Stimulated activated naive CD8-positive, alpha-beta T cell treated with anti-CD3 and anti-CD28 coated beads, Interleukin-15, amount 100 ng/mL, for 72 hours (primary cell): Measurements from ENCODE around the gene RAP2A.
A peak's percentile ranks its signal among the peaks of the same experiment; 100 is the strongest.

ENCODE experiments used
- ATAC-seq: fragments of 150-1000 bp; cut with Tn5 transposase; 2 replicates; pipeline ENCODE4 v1.10.0; 2021; ENCODE audit warnings: mild to moderate bottlenecking, moderate library complexity
- DNase-seq, 2 donors: peaks; one replicate each; pipeline ENCODE4 v3.0.0; 2021 to 2022
- H3K27ac Mint-ChIP-seq, 2 donors: one replicate each; pipeline ENCODE4 v1.8.0; 2022; ENCODE audit warnings: mild to moderate bottlenecking in 2 of 2, mixed read lengths in 2 of 2, moderate library complexity in 2 of 2
- H3K27me3 Mint-ChIP-seq: one replicate; pipeline ENCODE4 v1.8.0; 2022; ENCODE audit warnings: mixed read lengths
- H3K4me1 Mint-ChIP-seq: one replicate; pipeline ENCODE4 v1.8.0; 2022; ENCODE audit warnings: mild to moderate bottlenecking, mixed read lengths
- H3K4me3 Mint-ChIP-seq, 2 donors: one replicate each; pipeline ENCODE4 v1.8.0; 2022; ENCODE audit warnings: mild to moderate bottlenecking in 2 of 2, mixed read lengths in 2 of 2, moderate library complexity in 1 of 2
- H3K9me3 Mint-ChIP-seq, 2 donors: one replicate each; pipeline ENCODE4 v1.8.0; 2022; ENCODE audit warnings: mixed read lengths in 2 of 2

RAP2A gene

DNA sequence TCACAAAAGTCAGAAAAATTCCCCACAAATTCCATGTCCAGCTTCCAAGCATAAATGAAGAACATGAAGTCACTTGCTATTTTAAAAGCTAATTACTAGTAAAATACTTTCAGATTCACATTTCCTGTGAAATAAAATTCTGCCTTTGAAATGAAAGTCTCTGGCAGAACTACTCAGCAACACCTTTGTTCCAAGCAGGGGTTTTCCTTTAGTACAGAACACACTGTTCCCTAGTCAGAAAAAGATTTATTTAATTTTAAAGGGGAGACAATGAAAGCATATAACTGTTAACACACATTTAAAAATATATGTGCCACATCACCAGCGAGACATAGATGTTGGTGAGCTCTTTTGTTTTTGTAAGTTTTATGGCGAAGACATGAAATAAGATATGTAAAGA, 26.4 kb upstream of the RAP2A start:
- H3K4me3 Mint-ChIP-seq, result no peak overlapping the region
- peaks cover 0 to under 1% of the 10 kb centered on the region in 2 donors for H3K9me3 Mint-ChIP-seq
- DNase-seq (no peak), ATAC-seq (no peak)
- H3K27ac Mint-ChIP-seq, result no peak overlapping the region
- H3K27me3 Mint-ChIP-seq, result peaks cover 8% of the 10 kb centered on the region
- H3K4me1 Mint-ChIP-seq, result no peaks in the 10 kb centered on the region

DNA sequence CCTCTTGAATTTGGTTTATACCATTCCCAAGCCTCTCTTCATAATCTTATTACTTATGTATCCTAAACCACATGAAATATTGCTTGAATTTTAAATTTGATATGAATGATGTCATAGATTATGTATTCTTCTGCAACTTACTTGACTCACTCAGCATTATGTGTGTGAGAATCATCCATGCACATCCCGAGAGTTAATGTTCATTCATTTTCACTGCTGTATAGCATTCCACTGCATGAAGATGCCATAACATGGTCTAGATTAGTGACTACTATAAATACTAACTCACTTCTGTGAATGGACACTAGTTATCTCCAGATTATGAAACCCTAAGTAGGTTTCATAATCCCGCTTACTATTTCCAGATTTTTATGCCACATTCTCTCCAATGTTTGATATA, 25.0 kb upstream of the RAP2A start:
- Mint-ChIP-seq H3K4me1 (no peaks in the 10 kb centered on the region), H3K27me3 (peaks cover 8% of the 10 kb centered on the region), H3K27ac (no peak overlapping the region), H3K4me3 (no peak overlapping the region), H3K9me3 (no peaks in the 10 kb centered on the region)
- no peak for DNase-seq
- ATAC-seq, result no peak

DNA sequence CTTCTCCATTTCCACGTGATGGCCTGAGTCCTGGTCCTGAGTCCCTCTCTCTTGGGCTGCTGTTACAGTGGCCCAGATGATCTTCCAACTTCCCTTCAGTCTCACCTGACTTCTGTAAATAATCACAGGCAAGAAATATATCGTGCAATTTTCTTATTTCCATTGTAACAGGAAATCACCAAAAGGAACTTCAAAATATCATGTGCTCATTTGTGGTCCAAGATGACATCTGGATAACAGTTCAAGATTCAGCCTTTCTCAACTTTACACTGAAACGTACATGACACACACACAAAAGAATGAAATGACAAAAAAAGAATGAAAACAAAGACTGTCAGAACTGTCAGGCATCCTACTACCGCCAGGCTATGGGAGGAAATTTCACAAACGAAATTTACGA, 22.0 kb upstream of the RAP2A start:
- Mint-ChIP-seq H3K9me3 (no peaks in the 10 kb centered on the region), H3K27ac (no peak overlapping the region), H3K4me1 (no peaks in the 10 kb centered on the region), H3K27me3 (no peaks in the 10 kb centered on the region), H3K4me3 (no peak overlapping the region)
- ATAC-seq, result no peak
- no peak for DNase-seq

DNA sequence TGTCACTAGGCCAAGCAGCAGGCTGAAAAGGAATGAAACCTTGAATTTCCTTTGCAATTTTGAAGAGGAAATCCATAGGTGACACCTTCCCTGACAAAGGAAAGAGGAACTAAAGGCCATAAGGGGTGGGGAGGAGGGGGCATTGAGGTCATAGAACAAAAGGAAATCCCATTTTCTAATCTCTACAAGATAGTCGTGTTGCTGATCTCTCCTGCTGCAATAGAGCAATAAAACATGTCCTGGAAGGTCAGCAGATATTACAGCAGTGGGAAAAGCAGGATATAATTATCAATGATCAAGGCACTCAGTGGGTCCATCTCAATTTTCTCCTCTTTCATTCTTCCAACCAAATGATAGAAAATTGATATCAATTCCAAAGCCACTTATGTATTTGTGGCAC, 20.3 kb upstream of the RAP2A start:
- DNase-seq (no peak), ATAC-seq (no peak)
- Mint-ChIP-seq H3K27me3 (no peaks in the 10 kb centered on the region), H3K4me1 (no peaks in the 10 kb centered on the region), H3K4me3 (no peak overlapping the region), H3K9me3 (no peaks in the 10 kb centered on the region), H3K27ac (no peak overlapping the region)

DNA sequence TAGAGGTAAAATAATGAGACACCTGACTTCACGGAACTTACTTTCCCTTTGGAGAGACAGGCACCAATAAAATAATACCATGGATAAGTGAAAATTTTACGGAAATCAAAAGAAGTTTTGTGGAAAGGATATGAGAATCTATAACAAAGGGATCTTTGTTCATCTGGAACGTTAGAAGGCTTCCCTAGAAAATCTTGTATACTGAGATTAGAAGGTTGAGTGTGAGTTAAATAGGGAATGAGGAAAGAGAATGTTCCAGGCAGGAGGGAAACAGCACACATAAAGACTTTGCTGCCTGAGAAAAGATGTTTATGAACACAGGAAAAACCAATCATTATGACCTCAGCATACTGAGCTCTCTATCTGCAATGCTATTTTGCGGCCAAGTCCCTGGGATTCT, 19.6 kb upstream of the RAP2A start:
- no peak for DNase-seq
- Mint-ChIP-seq H3K4me3 (no peak overlapping the region), H3K4me1 (no peaks in the 10 kb centered on the region), H3K27ac (no peak overlapping the region), H3K9me3 (no peaks in the 10 kb centered on the region), H3K27me3 (no peaks in the 10 kb centered on the region)
- no peak for ATAC-seq

DNA sequence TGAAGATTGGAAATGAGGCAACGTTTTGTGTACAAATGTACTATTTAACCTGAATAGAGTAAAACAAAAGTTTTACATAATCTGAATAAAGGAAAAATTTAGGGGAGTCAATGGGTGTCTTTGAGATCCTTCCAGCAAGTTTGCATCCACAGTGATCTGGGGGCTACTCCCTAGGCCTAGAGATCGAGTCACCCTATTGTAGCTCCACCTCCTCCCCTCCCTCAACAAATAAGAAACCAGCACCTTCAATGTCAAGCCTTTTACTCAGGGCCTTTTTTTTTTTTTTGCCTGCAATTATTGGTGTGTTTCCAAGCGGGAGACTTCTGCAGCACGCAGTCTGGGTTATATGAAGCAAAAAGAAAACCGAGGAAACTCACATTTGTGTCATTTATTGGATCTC, 16.3 kb upstream of the RAP2A start:
- Mint-ChIP-seq H3K9me3 (no peaks in the 10 kb centered on the region), H3K27me3 (no peaks in the 10 kb centered on the region), H3K27ac (no peak overlapping the region), H3K4me1 (no peaks in the 10 kb centered on the region), H3K4me3 (no peak overlapping the region)
- no peak for DNase-seq
- ATAC-seq, result no peak

DNA sequence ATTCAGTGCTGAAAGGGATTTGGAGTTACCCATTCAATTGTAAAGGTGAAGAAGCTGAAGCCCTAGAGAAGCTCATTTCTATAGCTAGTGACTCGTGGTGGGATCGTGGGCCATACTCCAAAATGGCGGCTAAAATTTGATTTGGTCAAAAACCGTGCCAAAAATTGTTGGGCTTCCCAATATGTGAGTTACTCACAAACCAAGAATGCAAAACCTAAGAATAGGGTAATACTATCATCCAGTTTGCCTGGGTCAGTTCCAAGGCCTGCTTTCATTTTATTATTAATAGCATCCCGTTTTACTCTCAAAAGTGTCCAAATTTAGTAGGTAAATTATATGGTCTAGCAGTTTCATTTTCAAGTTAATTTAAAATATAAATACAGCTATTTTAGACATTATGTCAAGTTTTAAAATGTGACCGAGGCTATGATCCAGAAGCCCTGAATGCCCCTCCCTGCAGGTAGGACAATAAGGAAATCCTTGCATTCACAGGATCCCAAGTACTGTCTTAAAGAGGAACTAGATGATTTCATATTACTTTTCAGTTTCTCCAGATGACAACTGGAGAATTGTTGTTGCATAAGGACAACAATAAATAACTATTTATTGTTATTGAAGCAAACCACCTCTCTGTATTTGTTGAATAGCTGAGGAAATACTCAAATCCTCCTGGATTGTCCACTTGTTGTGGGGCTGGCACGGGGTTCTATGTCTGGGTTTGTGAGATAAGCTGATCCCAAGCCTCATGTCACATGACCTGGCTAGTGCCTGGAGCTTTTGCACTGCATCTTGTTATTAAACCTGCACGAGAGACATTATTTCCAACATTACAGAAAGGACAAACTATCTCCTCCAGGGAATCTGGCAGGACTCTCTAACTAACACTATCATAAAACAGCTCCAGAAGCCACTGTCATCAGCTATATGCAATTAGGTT, 11.6 kb upstream of the RAP2A start:
- no peak for DNase-seq
- no peak for ATAC-seq
- no peaks in the 10 kb centered on the region for H3K9me3 Mint-ChIP-seq
- no peaks in the 10 kb centered on the region for H3K4me1 Mint-ChIP-seq
- no peak overlapping the region for H3K4me3 Mint-ChIP-seq
- no peak overlapping the region for H3K27ac Mint-ChIP-seq
- peaks cover 7% of the 10 kb centered on the region for H3K27me3 Mint-ChIP-seq

DNA sequence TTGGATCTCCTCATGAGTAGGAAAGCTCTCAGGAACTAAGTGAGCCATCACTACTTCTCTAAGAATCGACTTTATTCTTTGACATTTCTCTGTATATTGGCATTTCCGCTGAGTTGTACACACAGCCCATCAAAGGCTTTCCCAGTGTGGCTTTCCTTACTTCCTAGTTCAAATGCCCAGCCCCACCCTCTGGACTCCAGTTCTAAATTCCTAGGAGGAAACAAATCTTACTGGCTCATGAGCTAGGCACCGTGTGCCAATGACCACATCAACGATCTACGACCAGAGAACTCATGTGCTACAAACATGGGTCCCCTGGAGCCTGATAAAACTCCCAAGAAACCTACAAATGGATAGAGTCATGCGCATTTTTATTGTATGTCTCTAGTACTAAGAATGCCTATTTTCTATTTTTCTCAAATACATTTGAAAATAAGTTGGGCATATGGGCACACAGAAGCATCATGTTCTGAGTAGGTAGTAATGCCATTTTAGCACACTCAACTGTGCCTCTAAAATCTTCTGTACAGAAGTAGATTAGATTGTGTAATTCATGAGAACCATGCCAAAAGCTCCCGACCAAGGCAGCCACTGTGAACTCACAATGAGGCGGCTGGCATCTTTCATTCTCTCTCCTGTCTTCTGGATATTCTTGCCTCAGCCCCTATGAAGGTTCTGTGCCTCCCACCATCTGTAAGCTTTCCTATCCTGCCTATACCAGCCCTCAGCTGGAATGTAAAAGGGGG, 10.5 kb upstream of the RAP2A start:
- no peak for ATAC-seq
- Mint-ChIP-seq H3K4me3 (no peak overlapping the region), H3K27me3 (peaks cover 7% of the 10 kb centered on the region), H3K9me3 (no peaks in the 10 kb centered on the region), H3K27ac (no peak overlapping the region), H3K4me1 (no peaks in the 10 kb centered on the region)
- DNase-seq, result no peak

DNA sequence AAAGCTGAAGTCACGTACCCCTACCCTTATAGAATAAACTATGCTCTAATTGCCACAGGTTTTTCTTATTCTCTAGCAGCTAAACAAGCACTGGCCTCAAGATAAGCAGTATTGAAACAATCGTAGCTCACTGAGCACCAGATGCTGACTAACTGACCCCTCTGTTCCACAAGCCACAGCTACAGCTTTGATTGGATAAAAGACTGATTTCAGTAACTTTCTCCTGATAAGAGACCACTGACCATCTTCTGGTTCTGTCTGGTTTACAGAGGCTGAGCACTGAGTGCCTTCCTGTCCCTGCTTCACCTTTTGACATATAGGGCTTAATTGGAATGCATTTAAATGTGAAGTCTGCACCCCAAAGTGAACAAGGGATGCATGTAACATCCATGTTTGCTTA, 8.4 kb upstream of the RAP2A start:
- peaks cover 7% of the 10 kb centered on the region for H3K27me3 Mint-ChIP-seq
- H3K4me3 Mint-ChIP-seq, result no peak overlapping the region
- H3K27ac Mint-ChIP-seq, result no peak overlapping the region
- no peak for DNase-seq
- ATAC-seq, result no peak
- no peaks in the 10 kb centered on the region for H3K4me1 Mint-ChIP-seq
- no peaks in the 10 kb centered on the region for H3K9me3 Mint-ChIP-seq

DNA sequence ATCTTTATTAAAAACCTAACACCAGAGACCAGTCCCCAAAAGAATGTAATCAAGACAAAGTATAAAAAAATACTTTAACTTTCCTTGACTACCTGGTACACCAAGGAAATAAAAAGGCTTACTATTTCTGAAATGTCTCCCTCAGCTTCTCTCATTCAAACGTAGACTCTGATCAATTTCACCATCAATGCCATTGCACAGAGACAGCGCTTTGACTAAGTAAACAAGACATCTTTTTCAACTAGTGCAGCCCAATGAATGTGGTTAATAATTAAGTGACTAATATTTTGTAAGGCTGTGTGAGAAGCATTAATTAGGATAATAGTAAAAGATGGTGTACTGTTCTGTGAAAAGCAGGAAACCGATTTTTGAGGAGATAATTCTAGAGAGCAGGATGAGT, 7.3 kb upstream of the RAP2A start:
- DNase-seq (no peak), ATAC-seq (no peak)
- Mint-ChIP-seq H3K9me3 (no peaks in the 10 kb centered on the region), H3K27ac (no peak overlapping the region), H3K4me3 (no peak overlapping the region), H3K27me3 (peaks cover 7% of the 10 kb centered on the region), H3K4me1 (peaks cover 8% of the 10 kb centered on the region)

DNA sequence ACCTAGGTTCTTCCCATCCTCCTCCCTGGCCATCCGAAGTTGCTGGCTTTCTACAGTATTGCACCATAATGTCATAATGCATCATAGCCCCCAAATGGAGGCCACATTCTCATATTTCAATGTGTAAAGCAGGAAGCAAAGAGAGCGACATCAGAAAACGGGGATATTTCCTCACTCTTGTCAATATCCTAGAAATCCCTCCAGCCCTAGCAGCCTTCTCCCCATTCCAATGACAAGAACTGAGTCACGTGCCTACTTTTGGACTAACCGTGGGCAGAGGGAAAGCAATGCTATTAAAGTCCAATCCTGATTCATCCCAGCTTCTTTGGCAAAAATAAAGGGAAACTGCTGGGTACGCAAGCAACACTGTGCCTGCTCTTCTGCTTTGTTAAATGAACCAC, 4.3 kb upstream of the RAP2A start:
- no peak overlapping the region for H3K27ac Mint-ChIP-seq
- H3K9me3 Mint-ChIP-seq, result no peaks in the 10 kb centered on the region
- H3K4me1 Mint-ChIP-seq, result peaks cover 13% of the 10 kb centered on the region
- no peaks in the 10 kb centered on the region for H3K27me3 Mint-ChIP-seq
- DNase-seq (no peak), ATAC-seq (no peak)
- H3K4me3 Mint-ChIP-seq, result no peak overlapping the region

DNA sequence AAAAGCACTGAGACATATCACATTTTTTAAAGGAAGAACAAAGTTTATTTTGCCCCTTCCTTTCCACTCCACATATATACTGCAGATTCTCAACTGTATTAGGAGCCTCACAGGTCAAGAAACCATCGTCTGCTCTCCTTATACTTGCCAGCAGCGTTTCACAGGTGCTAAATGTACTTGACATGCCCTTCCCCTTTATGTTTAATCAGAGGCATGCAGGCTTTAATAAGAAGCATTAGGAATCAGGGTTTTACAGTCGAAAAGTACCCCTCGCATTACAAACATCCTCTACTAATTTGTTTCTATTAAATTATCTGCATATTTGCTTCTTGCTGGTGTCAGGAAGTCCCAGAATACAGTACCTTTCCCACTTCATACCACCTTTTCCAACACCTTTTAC, 3.7 kb upstream of the RAP2A start:
- H3K9me3 Mint-ChIP-seq, result no peaks in the 10 kb centered on the region
- H3K4me1 Mint-ChIP-seq, result peaks cover 13% of the 10 kb centered on the region
- no peak overlapping the region for H3K27ac Mint-ChIP-seq
- no peaks in the 10 kb centered on the region for H3K27me3 Mint-ChIP-seq
- no peak for DNase-seq
- no peak for ATAC-seq
- no peak overlapping the region for H3K4me3 Mint-ChIP-seq

DNA sequence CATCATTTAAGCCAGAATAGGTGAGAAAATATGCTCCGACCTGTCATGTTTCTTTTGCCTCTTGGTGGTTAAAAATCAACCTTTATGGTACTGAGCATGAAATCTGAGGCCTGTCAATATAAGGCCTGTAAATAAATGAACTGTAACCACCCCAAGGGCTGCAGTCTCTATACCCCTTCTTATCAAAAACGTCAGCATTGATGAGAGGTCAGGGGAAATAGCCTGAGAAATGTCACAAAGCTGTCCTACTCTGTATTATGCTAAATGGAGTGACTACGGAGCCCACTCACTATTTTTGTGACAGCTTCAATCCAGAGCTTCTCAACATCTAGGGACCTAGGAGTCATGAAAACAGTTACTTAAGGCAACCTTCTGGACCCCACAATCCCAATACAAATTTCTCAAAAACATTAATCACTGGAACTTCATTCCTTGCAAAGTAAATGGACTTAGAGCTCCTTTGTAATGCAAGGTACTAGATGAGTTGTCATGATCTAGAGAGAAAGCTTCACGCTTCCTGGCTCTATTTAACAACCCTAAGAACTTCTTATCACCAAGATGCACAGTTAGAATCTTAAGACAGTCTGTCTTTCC, 2.7 kb upstream of the RAP2A start:
- ATAC-seq, result no peak
- Mint-ChIP-seq H3K4me1 (peaks cover 21% of the 10 kb centered on the region), H3K27me3 (no peaks in the 10 kb centered on the region), H3K9me3 (no peaks in the 10 kb centered on the region), H3K4me3 (peak overlapping the region; percentile 97 to 100), H3K27ac (no peak overlapping the region)
- no peak for DNase-seq

DNA sequence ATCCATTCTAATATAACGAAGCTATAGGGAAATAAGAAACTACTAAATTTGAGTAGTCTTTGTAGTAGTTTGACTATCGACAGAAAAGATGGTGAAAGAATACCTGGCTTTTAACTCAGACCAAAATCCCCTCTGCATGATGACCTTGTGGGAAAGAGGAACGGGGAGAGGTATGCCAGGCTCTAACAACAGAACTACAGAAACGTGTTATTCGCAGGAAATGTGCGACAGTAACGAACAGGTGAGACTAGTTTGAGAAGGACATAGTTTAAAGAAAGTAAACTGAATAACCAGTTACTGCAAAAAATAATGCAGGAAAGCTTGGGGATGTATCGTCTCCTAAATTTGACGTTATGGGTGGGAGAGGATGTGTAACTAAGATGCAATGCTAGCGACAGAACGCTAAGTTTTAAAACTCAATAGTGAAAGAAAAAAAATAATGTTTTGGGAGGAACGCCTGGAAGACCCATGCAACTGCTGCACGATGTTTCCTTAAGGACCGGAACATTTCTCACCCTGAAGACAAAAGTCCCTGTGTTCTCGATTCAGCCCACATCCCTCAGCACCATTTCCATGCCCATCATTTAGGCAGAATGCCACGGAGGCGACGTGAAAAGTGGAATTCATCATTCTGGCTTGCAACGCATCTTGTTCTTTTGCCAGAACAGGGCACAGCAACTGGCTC, 1.6 kb upstream of the RAP2A start:
- ATAC-seq (no peak), DNase-seq (no peak)
- Mint-ChIP-seq H3K27me3 (no peaks in the 10 kb centered on the region), H3K27ac (peak overlapping the region; percentile 84 to 93), H3K4me3 (peak overlapping the region; percentile 97 to 100), H3K4me1 (peaks cover 27% of the 10 kb centered on the region), H3K9me3 (no peaks in the 10 kb centered on the region)

DNA sequence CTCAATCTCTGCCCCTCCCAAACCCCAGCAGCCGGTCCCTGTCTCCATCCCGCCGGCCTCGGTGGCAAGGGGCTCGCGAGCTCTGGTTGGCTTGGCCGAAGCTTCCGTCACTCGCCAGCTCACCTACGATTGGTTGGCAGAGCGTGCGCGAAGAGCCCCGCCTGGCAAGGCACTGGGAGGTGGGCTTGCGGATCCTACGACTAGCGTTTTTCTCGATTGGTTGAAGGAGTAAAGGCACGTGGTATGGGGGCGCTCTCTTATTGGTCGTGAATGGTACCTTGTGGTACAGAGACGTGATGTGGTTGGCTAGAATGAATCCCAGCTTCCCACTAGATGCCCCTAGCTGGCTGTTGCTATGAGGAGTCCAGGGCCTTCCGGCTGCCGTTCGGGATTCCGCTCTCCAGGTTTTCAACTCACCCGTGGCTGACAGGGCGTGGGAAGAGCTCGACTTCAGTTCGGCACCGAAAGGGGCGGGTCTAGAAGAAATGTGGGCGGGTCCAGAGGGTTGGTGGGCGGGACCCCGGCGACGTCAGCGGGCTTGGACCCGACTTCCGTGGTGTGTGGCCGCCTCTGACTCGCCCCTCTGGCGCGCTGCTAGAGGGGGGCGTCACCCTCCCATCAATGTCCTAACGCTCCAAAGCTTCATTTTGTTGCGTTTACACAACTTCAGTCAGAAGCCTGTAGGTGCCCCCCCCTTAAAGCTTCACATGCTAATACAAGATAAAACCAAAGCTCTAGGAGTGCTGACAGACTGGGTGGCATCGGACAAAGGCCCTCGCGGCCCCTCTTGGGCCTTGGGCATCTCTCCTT, 847 bp upstream of the RAP2A start:
- H3K4me3 Mint-ChIP-seq, result peak overlapping the region; percentile 97 to 100
- no peaks in the 10 kb centered on the region for H3K9me3 Mint-ChIP-seq
- DNase-seq, result peak; percentile 99
- peak overlapping the region; percentile 99 to 100 for H3K27ac Mint-ChIP-seq
- peaks cover 27% of the 10 kb centered on the region for H3K4me1 Mint-ChIP-seq
- no peaks in the 10 kb centered on the region for H3K27me3 Mint-ChIP-seq
- ATAC-seq, result peak; percentile 90
